Right renal cortex interstitium (tissue), 3 donors: ENCODE data around the gene NELFB. TPM values are rescaled to one million over a fixed set of nuclear protein-coding genes. Genes with fewer than 3 reads are reported as not detected.
"Not testable (repeated sequence)": the region's sequence is repeated elsewhere in the genome, so short reads cannot be mapped to it uniquely, and the experiment has no call there.

ENCODE experiments used
- DNase-seq, 3 donors: peaks; one replicate each; pipeline ENCODE4 v3.0.0-alpha.2; 2013; ENCODE audit warnings: low read depth in 3 of 3, low spot score in 2 of 3
- polyA plus RNA-seq, 3 donors: library from polyadenylated mRNA; unstranded; fragments of 120-200 nt; gene quantifications; one replicate each; pipeline ENCODE4 v1.2.1, GENCODE V29; 2013; ENCODE audit not compliant: insufficient read length in 3 of 3

Gene NELFB
- polyA plus RNA-seq, 3 donors = 45.5 to 54.0 (median 51.3) TPM

DNA sequence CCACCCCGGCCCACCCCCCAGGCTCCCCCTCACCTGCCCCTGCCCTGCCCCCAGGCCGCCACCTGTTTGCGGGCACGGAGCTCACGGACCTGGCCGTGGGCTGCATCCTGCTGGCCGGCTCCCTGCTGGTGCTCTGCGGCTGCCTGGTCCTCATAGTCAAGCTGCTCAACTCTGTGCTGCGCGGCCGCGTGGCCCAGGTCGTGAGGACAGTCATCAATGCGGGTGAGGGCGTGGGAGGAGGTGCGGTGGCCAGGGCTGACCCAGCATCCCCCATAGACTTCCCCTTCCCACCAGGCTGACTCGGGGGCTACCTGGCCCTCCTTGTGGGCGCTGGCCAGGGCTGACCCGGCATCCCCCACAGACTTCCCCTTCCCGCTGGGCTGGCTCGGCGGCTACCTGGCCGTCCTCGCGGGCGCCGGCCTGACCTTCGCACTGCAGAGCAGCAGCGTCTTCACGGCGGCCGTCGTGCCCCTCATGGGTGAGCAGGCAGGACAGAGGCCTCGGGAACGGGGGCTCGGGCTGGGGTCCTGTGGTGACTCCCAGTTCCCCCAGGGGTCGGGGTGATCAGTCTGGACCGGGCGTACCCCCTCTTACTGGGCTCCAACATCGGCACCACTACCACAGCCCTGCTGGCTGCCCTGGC lies 21.0 kb upstream of the NELFB start:
- no peak for DNase-seq

DNA sequence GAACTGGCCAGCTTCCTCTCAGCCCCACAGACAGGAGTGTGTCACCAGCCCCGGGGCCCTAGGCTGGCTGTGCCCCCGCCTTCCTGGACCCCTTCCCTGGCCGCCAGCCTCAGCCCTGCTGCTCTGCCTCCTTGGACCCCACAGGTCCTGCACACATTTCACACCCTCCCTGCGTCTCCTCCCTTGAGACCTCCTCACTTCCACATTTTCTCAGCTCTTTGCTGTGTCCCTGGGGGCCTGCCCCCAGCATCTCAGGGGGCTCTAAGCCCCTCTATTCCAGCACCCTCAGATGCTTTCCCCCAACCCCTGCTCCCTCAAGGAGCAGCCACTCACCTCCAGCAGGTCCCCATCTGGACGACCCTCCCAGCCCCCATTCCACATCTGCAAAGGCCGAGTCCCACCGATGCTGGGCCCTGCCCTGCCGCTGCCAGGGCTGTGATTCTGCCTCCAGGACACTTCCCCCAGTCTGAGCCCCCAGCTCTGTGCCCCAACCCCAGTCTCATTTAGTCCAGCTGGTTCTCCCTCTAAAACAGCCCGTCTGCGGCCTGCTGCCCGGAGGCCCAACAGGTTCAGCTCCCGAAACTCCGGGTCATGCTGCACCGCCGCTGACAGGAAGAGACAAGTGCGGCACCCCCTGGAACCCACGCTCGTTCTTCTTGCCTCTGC lies 20.2 kb upstream of the NELFB start:
- DNase-seq = no peak

DNA sequence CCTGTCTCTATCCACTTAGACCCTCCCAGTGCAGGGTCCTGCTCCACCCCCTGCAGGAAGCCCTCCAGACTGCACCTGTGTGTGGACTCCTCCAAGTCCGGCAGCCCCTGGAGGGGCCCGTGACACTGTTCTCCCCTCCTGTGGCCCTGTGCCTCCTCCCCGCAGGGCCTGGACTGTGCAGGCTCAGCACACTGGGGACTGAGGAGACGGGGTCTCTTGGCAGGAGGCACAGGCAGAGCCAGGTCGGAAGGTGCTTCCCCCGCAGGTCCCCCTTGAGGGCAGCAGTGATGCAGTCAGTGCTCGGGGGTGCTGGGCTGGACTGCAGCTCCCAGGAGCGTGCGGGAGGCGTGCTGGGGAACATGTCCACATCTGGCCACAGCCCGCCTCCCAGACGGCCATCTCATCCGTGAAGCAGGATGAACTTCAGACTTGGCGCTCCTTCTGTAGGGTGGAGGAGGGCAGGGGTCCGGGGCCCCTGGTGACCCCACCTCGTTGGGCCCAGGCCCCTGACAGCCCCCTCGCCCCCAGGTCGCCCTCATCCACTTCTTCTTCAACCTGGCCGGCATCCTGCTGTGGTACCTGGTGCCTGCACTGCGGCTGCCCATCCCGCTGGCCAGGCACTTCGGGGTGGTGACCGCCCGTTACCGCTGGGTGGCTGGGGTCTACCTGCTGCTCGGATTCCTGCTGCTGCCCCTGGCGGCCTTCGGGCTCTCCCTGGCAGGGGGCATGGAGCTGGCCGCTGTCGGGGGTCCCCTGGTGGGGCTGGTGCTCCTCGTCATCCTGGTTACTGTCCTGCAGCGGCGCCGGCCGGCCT lies 19.5 kb upstream of the NELFB start:
- DNase-seq = no peak

DNA sequence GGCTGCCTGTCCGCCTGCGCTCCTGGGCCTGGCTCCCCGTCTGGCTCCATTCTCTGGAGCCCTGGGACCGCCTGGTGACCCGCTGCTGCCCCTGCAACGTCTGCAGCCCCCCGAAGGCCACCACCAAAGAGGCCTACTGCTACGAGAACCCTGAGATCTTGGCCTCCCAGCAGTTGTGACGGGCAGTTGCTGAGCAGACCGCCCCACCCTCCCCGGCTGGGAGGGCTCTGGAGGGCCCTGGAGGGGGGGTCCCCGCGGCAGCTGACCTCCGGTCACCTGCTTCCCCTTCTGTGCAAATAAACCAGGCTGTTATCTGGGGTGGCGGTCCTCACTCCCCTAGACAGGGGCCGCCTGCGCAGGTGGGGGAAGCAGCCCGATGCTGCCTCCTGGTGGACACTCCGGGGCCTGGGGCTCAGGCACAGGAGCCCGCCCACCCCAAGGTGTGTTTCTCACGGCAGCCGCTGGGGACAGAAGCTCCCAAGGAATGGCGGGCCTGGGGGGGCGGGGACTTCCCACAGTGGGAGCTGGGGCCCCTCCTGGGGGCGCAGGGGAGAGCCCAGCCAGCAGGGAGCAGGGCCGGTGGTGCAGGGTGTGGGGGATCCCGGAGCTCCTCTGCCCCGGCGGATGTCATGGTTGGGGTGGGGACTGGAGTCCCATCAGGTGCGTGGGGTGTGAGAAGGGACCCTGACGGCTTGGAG lies 18.7 kb upstream of the NELFB start:
- DNase-seq = peak in 2 of 3 donors; percentile 66 to 71

DNA sequence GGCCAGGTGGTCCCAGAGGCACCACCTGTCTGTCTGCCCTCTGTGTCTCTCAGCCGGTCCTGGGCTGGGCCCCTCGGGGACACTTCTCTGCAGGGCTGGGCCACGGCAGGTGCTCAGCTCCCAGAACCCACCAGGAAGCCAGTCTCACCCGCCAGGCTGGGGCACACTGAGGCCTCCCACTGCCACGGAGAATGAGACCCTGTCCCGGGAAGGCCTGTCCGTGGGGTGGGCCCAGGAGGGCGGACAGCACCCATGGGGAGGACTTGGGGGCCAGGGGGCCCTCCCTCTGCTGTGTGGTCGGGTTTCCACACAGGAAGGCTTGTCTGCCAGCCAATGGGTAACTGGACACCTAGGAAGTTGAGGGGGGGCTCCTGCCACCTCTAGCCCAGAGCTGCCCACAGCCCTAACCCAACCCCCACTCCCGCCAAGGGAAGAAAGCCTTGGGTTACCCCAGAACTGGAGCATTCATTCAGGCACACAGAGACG lies 18.1 kb upstream of the NELFB start:
- DNase-seq = no peak

DNA sequence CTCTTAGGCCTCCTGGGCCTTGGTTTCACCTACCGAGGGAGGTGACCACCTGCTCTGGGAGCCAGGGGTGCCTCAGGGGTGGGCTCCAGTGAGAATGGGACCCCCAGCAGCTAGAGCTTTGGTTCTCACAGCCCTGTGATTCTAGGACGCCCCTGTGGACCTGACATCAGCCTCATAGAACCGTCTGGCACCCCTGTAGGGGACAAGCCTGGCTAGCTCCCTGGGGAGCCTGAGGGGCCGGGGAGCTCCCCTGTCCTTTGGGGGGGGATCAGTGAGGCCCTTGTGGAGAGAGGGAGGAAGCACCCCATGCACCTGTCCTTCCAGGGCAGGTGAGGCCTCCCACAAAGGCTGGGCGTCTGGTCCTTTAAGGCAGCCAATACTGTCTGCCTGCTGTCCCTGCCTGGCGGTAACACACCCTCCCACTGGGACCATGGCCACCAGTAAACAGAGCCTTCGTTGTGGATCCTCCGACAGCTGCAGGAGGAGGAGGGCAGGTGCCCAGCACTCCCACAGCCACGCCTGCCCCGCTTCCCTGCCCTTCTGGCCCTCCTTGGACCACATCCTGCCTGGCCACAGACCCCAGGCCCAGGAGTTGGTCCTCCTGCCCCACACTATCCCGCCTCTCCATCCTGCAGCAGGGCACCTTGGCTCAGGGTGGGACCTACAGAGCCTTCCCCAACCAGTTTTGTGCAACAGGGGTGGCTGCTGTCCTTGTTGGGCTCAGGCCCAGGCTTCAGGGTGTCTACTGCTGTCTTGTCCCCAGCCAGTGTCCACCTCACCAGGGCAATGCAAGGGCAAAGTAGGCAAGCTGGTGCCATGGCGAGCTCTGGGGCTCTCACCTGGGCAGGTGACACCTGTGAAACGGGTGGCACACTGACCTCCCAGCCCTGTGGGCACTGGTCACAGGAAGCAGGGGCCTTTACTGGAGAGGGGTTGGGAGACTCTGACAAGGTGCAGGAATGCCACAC lies 17.1 kb upstream of the NELFB start:
- no peak for DNase-seq

DNA sequence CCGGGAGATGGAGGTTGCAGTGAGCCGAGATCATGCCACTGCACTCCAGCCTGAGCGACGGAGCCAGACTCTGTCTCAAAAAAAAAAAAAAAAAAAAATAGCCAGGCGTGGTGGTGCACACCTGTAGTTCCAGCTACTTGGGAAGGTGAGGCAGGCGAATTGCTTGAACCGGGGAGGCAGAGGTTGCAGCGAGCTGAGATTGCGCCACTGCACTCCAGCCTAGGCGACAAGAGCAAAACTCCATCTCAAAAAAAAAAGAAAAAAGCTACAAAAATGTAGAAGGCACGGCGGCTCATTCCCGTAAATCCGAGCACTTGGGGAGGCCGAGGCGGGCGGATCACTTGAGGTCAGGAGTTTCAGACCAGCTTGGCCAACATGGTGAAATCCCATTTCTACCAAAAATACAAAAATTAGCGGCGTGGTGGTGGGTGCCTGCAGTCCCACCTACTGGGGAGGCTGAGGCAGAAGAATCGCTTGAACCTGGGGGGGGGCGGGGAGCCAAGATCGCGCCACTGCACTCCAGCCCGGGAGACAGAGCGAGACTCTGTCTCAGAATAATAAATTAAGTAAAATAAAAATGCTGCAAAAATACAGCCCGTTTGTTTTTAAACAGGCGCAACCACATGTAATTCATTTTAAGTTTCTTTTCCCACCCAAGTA lies 15.5 kb upstream of the NELFB start:
- not testable (repeated sequence) for DNase-seq

DNA sequence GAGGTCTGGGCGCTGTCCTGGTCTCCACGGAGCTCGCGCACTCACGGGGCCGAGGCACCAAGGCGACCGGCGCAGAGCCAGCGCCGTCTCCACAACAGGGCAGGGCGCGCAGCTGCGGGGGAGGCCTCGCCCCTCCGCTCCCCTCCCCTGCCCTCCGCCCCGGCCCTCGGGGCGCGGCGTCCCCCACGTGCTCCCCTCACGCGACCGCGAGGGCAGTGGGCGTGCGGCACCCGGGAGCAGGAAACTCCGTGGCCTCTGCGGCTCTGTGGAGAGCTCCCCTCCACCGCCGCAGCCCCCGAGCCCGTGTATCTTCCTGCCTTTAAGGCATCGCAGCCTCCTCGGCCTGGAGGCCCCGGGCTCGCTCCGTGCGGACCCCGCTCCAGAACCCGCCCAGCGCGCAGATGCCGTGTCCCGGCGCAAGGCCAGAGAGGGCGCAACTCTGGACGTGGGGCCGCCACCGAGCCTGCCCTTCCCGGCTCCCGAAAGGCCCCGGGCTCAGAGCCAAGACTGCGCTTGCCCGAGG lies 14.7 kb upstream of the NELFB start:
- peak in 1 of 3 donors; percentile 60 for DNase-seq

DNA sequence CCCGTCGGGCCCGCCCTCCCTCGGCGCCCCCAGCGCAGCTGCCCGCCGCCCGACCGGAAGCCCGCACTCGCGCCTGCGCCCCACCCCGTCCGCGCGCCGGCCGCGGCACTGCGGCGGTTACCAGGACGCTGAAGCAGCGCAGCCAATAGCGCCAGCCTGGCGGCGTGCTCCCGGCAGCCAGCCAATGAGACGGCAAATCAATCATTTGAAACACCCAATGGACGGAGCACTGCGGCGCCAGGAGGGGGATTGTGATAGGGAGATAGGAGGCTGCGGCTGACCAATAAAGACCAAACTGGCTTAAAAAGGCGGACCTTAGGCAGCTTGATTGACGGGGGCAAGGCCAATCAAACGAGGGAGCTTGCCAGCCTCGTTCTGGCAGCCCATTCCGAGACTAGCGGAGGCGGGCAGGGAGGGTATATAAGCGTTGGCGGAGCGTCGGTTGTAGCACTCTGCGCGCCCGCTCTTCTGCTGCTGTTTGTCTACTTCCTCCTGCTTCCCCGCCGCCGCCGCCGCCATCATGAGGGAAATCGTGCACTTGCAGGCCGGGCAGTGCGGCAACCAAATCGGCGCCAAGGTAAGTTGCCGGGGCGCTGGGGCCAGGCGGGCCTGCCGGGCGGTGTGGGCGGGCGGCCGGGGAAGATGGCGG lies 14.2 kb upstream of the NELFB start, which contains the start of gene TUBB4B:
TSS of gene TUBB4B (plus strand) at position 447 of the 649 bp plus-strand sequence. CDS start at position 521, 74 bp downstream.
- peak; percentile 97 to 99 (median 98) for DNase-seq

DNA sequence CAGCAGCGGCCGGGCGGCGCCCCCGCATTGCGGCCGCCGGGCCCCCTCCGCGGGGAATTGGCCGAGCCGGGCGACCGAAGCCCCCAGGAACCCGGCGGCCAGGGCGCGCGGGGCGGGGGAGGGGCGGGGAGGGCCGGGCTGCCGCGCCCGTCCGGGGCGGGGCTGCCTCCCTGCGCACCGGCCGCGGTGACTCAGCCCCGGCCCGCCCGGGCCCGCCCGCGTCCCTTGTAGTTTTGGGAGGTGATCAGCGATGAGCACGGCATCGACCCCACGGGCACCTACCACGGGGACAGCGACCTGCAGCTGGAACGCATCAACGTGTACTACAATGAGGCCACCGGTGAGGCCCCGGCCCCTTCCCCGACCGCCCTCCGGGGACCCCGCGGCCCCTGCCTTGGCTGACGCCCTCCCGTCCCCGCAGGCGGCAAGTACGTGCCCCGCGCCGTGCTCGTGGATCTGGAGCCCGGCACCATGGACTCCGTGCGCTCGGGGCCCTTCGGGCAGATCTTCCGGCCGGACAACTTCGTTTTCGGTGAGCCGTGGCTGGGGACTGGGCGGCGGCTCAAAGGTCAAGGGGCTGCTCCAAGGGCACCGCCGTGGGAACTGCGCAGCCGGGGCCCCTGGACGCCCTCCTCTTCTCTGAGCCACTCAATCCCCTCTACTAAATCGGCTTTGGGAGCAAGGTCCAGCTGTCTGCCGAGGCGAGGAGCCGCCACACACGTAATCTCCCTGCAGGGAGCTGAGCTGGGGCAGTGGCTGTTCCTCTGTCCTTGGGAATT lies 13.4 kb upstream of the NELFB start:
- no peak for DNase-seq

DNA sequence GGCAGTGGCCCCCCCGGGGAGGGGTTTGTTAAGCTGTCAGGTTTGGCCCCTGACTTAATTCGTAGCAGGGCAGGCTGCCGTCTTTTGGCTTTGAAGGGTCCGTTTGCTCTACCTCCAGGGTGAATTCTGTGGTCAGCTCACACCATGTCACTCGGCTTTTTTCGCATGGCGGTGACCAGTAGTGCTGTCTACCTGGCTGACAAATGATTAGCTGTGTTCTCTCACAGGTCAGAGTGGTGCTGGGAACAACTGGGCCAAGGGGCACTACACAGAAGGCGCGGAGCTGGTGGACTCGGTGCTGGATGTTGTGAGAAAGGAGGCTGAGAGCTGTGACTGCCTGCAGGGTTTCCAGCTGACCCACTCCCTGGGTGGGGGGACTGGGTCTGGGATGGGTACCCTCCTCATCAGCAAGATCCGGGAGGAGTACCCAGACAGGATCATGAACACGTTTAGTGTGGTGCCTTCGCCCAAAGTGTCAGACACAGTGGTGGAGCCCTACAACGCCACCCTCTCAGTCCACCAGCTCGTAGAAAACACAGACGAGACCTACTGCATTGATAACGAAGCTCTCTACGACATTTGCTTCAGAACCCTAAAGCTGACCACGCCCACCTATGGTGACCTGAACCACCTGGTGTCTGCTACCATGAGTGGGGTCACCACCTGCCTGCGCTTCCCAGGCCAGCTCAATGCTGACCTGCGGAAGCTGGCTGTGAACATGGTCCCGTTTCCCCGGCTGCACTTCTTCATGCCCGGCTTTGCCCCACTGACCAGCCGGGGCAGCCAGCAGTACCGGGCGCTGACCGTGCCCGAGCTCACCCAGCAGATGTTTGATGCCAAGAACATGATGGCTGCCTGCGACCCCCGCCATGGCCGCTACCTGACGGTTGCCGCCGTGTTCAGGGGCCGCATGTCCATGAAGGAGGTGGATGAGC lies 12.6 kb upstream of the NELFB start:
- DNase-seq = no peak

DNA sequence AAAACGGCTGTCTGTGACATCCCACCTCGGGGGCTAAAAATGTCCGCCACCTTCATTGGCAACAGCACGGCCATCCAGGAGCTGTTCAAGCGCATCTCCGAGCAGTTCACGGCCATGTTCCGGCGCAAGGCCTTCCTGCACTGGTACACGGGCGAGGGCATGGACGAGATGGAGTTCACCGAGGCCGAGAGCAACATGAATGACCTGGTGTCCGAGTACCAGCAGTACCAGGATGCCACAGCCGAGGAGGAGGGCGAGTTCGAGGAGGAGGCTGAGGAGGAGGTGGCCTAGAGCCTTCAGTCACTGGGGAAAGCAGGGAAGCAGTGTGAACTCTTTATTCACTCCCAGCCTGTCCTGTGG lies 11.9 kb upstream of the NELFB start:
- not testable (repeated sequence) for DNase-seq

DNA sequence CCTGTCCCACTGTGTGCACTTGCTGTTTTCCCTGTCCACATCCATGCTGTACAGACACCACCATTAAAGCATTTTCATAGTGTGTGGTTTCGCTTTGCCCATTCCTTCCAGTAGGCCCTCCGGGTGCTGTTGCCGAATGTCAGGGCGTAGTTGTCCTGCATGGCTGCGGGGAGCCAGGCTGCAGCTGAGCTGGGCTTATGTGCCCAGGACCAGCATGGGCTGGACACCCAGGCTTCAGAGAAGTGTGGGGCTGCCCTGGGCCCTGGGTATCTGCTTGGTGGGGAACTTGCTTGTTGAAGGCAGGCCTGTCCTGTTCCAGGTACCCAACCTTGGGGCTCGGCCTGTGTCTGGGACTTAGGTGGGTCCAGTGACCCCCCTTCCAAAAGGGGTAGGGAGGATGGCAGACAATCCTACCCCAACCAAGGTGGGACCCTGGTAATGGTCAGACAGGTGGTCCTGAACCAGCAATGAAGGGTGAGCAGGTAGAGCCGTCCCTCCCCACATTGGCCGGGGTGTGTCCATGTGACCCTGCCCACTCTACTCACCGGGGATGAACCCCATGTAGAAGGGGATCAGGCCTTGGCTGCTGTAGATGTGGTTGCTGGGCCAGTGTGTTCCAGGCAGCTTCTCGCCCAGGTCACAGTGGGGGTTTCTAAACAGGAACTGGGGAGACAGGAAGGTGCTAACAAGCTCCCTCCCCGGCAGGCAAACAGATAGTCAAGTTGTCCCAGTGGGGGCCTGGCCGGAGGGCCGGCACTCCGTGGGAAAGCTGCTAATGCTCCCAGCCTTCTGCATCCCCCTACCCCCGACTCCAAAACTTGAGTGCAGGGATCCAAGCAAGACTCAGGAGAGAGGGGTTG lies 11.3 kb upstream of the NELFB start:
- DNase-seq = no peak

DNA sequence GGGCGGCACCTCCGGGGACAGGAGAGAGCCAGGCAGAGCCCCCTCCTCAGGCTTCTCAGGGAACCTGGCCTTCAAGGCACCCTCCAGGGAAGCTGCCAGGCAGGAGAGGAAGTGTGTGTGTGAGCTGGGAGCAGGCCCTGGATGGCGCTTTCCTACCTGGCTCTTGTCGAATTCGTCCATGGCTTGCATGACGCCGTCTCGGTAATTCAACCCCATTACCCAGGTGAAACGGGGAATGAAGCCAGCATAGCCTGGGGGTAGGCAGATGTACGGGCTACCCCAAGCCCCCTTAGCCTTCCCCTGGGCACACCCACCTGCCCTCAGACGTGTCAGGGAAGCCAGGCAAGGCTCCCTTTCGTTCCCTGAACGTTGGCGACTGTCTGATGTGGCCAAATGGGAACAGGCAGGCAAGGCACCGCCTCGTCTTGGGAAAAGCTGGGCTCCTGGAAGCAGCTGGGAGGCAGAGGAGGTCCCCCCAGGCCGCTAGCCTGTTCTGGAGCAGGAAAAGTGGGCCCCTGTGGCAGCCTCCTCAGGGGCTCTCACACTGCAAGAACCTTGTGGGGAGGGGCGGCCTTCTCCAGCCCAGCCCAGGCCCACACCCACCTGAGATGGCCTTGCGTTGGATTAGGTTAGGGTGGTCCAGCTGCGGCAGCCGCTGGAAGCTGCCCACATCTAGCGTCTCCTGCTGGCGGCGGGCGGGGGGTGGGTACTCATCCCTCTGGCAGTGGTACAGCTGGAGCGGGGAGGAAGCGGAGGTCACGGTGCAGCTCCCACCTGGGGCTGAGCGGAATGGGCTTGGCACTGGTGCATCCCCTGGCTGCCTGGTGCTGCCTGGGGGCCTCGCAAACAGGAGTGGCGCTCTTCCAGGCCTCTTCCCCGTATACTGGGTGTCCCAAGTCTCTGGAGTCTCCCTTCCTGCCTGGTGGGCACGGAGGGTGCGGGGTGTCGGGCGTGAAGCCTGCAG lies 10.4 kb upstream of the NELFB start:
- no peak for DNase-seq
